OCI-LY7 (cell line): ENCODE results near the gene KCNA3. TPM values are rescaled to one million over a fixed set of nuclear protein-coding genes. Genes with fewer than 3 reads are reported as not detected.

Source experiments
- BruUV-seq: library from RNA; stranded (reverse); fragments of 400-500 nt; replicated peaks from 2 replicates; lab custom pipeline; 2021; lab: Mats Ljungman, UMichigan
- CTCF ChIA-PET: fragments of 300-600 bp; sonication (Branson Sonifier 250); formaldehyde crosslinking; loops from one replicate; lab custom pipeline; 2022; ENCODE audit warnings: antibody characterized with exemption; ENCODE audit not compliant: unreplicated experiment; lab: Charles Lee
- POLR2A ChIA-PET: fragments of 300-600 bp; sonication (Branson Sonifier 250); formaldehyde crosslinking; loops from one replicate; lab custom pipeline; 2022; ENCODE audit warnings: antibody characterized with exemption; lab: Charles Lee
- DNase-seq: peaks from one replicate; pipeline ENCODE4 v3.0.0-alpha.2; 2015; ENCODE audit warnings: low spot score
- H2AFZ ChIP-seq: fragments of 200-600 bp; sonication (generic), shearing (Covaris generic); 2 replicates; pipeline ENCODE4 v1.6.1; 2014; ENCODE audit warnings: mild to moderate bottlenecking, antibody characterized with exemption, low read length, moderate library complexity
- H3K27ac ChIP-seq: fragments of 200-600 bp; sonication (generic); 2 replicates; pipeline ENCODE4 v1.5.1; 2014; ENCODE audit warnings: mixed run types, low read depth, mild to moderate bottlenecking, moderate library complexity, low read length, inconsistent platforms; ENCODE audit not compliant: poor library complexity, severe bottlenecking
- H3K36me3 ChIP-seq: fragments of 200-600 bp; sonication (generic); 2 replicates; pipeline ENCODE4 v1.6.1; 2014; ENCODE audit warnings: mild to moderate bottlenecking, antibody characterized with exemption, low read length, moderate library complexity, mixed read lengths; ENCODE audit not compliant: insufficient read depth
- H3K4me1 ChIP-seq: fragments of 200-600 bp; sonication (generic); 2 replicates; pipeline ENCODE4 v1.5.1; 2014; ENCODE audit warnings: mild to moderate bottlenecking, low read length; ENCODE audit not compliant: insufficient read depth, poor library complexity, severe bottlenecking
- H3K4me2 ChIP-seq: fragments of 200-600 bp; sonication (generic); 2 replicates; pipeline ENCODE4 v1.6.1; 2014; ENCODE audit warnings: mild to moderate bottlenecking, low read length
- H3K4me3 ChIP-seq: fragments of 200-600 bp; sonication (generic); 2 replicates; pipeline ENCODE4 v1.5.1; 2014; ENCODE audit warnings: mild to moderate bottlenecking, low read depth, low read length; ENCODE audit not compliant: poor library complexity, severe bottlenecking
- H3K79me2 ChIP-seq: fragments of 200-600 bp; sonication (generic); 2 replicates; pipeline ENCODE4 v1.6.1; 2016; ENCODE audit warnings: low read depth, mild to moderate bottlenecking, low read length, moderate library complexity, mixed read lengths; ENCODE audit not compliant: insufficient read depth
- H3K9me2 ChIP-seq: fragments of 200-600 bp; sonication (generic); 2 replicates; pipeline ENCODE4 v1.6.1; 2016; ENCODE audit warnings: mild to moderate bottlenecking, low read length, mixed read lengths; ENCODE audit not compliant: insufficient read depth
- H3K9me3 ChIP-seq: fragments of 200-600 bp; sonication (generic); 2 replicates; pipeline ENCODE4 v1.6.1; 2014; ENCODE audit warnings: mild to moderate bottlenecking, mixed run types, low read length, mixed read lengths
- H4K20me1 ChIP-seq: fragments of 200-600 bp; sonication (generic); 2 replicates; pipeline ENCODE4 v1.6.1; 2014; ENCODE audit warnings: mild to moderate bottlenecking, antibody characterized with exemption, low read length, moderate library complexity, mixed read lengths; ENCODE audit not compliant: insufficient read depth
- EZH2phosphoT487 ChIP-seq: fragments of 200-600 bp; sonication (generic); IDR thresholded peaks from 2 replicates; pipeline ENCODE4 v1.6.1; 2018; ENCODE audit warnings: low read depth, borderline replicate concordance, mild to moderate bottlenecking, mixed run types, antibody characterized with exemption, low read length, moderate library complexity, mixed read lengths
- intact Hi-C: fragments of 100-400 bp; cut with micrococcal nuclease; formaldehyde crosslinking; loops from one replicate; pipeline ENCODE4 v1.10.0; 2022; ENCODE audit not compliant: unreplicated experiment
- total RNA-seq, 2 experiments: library from RNA; depleted of rRNA in 1 of 2; stranded (reverse); fragments of >200 nt in 1 of 2; shearing (Covaris generic) in 1 of 2; gene quantifications; 2 replicates each; pipeline ENCODE4 v1.2.3, GENCODE V29; 2014 to 2022
- TF ChIP-seq, protein P1 (sequence below): fragments of 200-600 bp; sonication (generic); conservative IDR thresholded peaks from 2 replicates; pipeline ENCODE4 v1.5.1; 2014; ENCODE audit warnings: mild to moderate bottlenecking, antibody characterized with exemption, low read length, moderate library complexity, mixed read lengths

KCNA3 gene
- total RNA-seq, 2 experiments from 2014 or later: 43.6 to 58.0 TPM

DNA sequence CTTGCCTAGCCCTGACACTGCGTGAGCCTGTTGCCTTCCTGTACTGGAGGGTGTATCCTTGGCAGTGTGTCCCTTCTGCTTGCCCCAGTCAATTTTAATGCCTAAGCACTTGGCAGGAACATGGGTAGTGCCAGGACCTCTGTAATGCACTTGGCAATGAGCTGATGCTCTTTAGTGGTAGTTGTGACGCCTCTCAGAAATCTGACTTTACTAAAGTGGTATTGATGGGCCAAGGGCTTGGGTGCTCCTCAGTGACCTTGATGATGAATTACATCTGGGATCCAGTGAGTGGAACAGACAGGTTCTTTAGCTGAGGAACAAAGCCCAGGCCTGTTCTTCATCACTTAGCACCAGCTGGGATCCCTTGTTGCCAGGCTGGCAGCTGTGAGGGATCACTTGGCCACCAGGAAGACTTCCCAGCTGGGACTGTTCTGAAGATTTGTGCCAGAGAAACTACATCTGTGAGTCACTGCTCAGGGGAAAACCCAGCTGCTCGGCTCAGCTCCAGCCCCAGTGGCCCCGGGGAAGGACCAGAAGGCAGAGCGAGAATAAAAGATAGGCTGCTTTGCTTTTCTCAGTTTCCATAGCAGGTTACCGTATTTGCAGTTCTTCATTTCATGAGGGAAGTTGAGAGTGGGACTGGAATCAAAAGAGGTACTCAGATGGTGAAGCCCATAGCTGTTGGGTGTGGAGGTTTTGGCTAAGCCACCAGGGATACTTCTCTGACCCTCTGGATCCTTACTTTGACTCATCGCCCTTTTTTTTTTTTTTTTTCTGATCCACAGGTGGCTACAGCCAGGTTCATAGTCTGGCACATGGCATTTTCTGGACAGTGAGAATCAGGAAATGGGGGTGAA is 40.1 kb downstream of the KCNA3 start:
- no TSS peak for BruUV-seq
- Histone ChIP-seq H3K9me3 (no peaks in the 10 kb centered on the region), H2AFZ (peak overlapping the region; percentile 3; the same call in 1 of the 2 replicates), H3K4me2 (peak overlapping the region; percentile 71), H4K20me1 (no peaks in the 10 kb centered on the region), H3K4me3 (peak overlapping the region; percentile 56), H3K27ac (peak overlapping the region; percentile 94), H3K9me2 (no peaks in the 10 kb centered on the region), H3K79me2 (no peaks in the 10 kb centered on the region), H3K36me3 (no peaks in the 10 kb centered on the region), H3K4me1 (peaks cover 95% of the 10 kb centered on the region)
- TF ChIP-seq, protein P1, sequence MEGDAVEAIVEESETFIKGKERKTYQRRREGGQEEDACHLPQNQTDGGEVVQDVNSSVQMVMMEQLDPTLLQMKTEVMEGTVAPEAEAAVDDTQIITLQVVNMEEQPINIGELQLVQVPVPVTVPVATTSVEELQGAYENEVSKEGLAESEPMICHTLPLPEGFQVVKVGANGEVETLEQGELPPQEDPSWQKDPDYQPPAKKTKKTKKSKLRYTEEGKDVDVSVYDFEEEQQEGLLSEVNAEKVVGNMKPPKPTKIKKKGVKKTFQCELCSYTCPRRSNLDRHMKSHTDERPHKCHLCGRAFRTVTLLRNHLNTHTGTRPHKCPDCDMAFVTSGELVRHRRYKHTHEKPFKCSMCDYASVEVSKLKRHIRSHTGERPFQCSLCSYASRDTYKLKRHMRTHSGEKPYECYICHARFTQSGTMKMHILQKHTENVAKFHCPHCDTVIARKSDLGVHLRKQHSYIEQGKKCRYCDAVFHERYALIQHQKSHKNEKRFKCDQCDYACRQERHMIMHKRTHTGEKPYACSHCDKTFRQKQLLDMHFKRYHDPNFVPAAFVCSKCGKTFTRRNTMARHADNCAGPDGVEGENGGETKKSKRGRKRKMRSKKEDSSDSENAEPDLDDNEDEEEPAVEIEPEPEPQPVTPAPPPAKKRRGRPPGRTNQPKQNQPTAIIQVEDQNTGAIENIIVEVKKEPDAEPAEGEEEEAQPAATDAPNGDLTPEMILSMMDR: no peak
- no peak for TF ChIP-seq EZH2phosphoT487
- intact Hi-C loops: loop anchor here (5.0 to 10.0 kb wide), 2 partner anchors 583 to 1120 kb away; partner anchors contain the start of gene DDX20
- ChIA-PET POLR2A (interaction anchor here (0.6 to 7.5 kb wide), 19 partner anchors 12 to 985 kb away, joined by 3 to 86 read pairs (median 5); partner anchors contain the start of gene CD53), CTCF (interaction anchor here (0.8 to 1.3 kb wide), 2 partner anchors 15 to 39 kb away, joined by 3 to 5 read pairs; no protein-coding TSS in a partner anchor)
- DNase-seq: peak; percentile 82

DNA sequence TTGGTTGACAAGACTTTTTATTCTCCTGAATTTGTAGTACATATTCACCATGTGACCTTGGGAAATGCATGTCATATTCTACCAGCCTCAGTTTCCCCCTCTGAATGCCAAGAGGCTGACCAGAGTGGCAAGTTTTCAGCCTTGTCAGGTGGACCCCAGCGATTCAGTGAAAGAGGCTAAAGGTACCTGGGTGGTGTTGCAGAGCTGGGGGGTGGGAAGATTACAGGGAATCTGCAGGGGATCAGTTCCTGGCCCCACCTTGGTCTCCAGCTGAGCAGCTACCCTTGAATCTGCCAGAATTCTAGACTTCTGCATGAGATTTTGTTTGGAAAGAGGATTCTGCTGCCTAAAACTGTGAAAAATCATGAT is 40.7 kb downstream of the KCNA3 start:
- intact Hi-C loops: loop anchor here (5.0 to 10.0 kb wide), 2 partner anchors 583 to 1121 kb away; partner anchors contain the start of gene DDX20
- peak overlapping the region; percentile 71 for H3K4me2 ChIP-seq
- peak overlapping the region; percentile 3; the same call in 1 of the 2 replicates for H2AFZ ChIP-seq
- BruUV-seq: no TSS peak
- DNase-seq: no peak
- peak overlapping the region; percentile 94 for H3K27ac ChIP-seq
- no peaks in the 10 kb centered on the region for H3K36me3 ChIP-seq
- H4K20me1 ChIP-seq: no peaks in the 10 kb centered on the region
- ChIA-PET POLR2A (interaction anchor here (0.6 to 7.5 kb wide), 9 partner anchors 14 to 985 kb away, joined by 3 to 86 read pairs (median 9); partner anchors contain the start of gene CD53), CTCF (interaction anchor here (1.3 kb wide), 1 partner anchor 15 kb away, joined by 5 read pairs; no protein-coding TSS in a partner anchor)
- H3K4me3 ChIP-seq: peak overlapping the region; percentile 56
- no peaks in the 10 kb centered on the region for H3K79me2 ChIP-seq
- TF ChIP-seq, protein P1: no peak
- TF ChIP-seq EZH2phosphoT487: no peak
- peaks cover 96% of the 10 kb centered on the region for H3K4me1 ChIP-seq
- no peaks in the 10 kb centered on the region for H3K9me2 ChIP-seq
- no peaks in the 10 kb centered on the region for H3K9me3 ChIP-seq
